Gastrocnemius medialis (tissue), 4 donors: Measurements from ENCODE around the gene DPYD. TPM values are rescaled to one million over a fixed set of nuclear protein-coding genes. Genes with fewer than 3 reads are reported as not detected.

ENCODE experiments used
- ATAC-seq, 2 donors: fragments of 150-250 bp; one replicate each; pipeline ENCODE4 v1.9.1; 2016
- DNase-seq, 2 donors: peaks; one replicate each; pipeline ENCODE4 v3.0.0-alpha.2; 2019
- H3K27ac ChIP-seq, 4 donors: fragments of 200-600 bp; sonication (generic); 1 replicate in 1 of 4; 2 replicates in 3 of 4; pipeline ENCODE4 v1.5.1; 2016 to 2018; ENCODE audit warnings: mild to moderate bottlenecking in 2 of 4, moderate library complexity in 1 of 4
- H3K27me3 ChIP-seq, 3 donors: fragments of 200-600 bp; sonication (generic) in 2 of 3; 1 replicate in 1 of 3; 2 replicates in 2 of 3; pipeline versions ENCODE4 v1.5.1 to v1.6.0; 2016 to 2019; ENCODE audit warnings: mild to moderate bottlenecking in 1 of 3, moderate library complexity in 1 of 3
- H3K36me3 ChIP-seq, 2 donors: fragments of 200-600 bp; sonication (generic) in 1 of 2; one replicate each; pipeline ENCODE4 v1.5.1; 2017 to 2018
- H3K4me1 ChIP-seq, 2 donors: fragments of 200-600 bp; sonication (generic) in 1 of 2; one replicate each; pipeline ENCODE4 v1.5.1; 2016 to 2017; ENCODE audit warnings: mild to moderate bottlenecking in 2 of 2
- H3K4me3 ChIP-seq, 4 donors: fragments of 200-600 bp; sonication (generic) in 3 of 4; 1 replicate in 1 of 4; 2 replicates in 3 of 4; pipeline ENCODE4 v1.5.1; 2016 to 2019; ENCODE audit warnings: mild to moderate bottlenecking in 2 of 4
- H3K9me3 ChIP-seq, 3 donors: fragments of 200-600 bp; sonication (generic) in 2 of 3; 1 replicate in 1 of 3; 2 replicates in 2 of 3; pipeline ENCODE4 v1.5.1; 2016 to 2019
- CTCF ChIP-seq, 5 experiments: fragments of 450-650 bp in 3 of 5; fragments of 200-600 bp in 2 of 5; sonication (generic) in 2 of 5; IDR thresholded peaks in 4 of 5; conservative IDR thresholded peaks in 1 of 5; 1 replicate in 4 of 5; 2 replicates in 1 of 5; pipeline ENCODE4 v1.5.1; 2016 to 2019; ENCODE audit warnings: antibody characterized with exemption in 5 of 5, mild to moderate bottlenecking in 3 of 5, moderate library complexity in 3 of 5
- POLR2A ChIP-seq, 2 donors: fragments of 450-650 bp; IDR thresholded peaks; one replicate each; pipeline ENCODE4 v1.6.1; 2017; ENCODE audit warnings: antibody characterized with exemption in 2 of 2, mild to moderate bottlenecking in 2 of 2, moderate library complexity in 2 of 2
- in situ Hi-C, 4 donors: fragments of 200-750 bp; cut with MboI; loops; one replicate each; pipeline versions ENCODE4 v1.15.0 to v1.8.0; 2017; ENCODE audit warnings: low sequenced_read_pairs in 4 of 4
- intact Hi-C: fragments of 100-400 bp; cut with DNase I; formaldehyde crosslinking; loops from one replicate; pipeline ENCODE4 v1.15.1; 2023; ENCODE audit warnings: low total_unique reads
- total RNA-seq, 4 donors: library from RNA; depleted of rRNA; stranded (reverse); fragments of >200 nt; gene quantifications; one replicate each; pipeline versions ENCODE4 v1.1.0 to v1.2.3, GENCODE V29; 2016

The DPYD gene
- total RNA-seq, 4 donors from 2014 or later: 4.6 to 13.9 (median 9.1) TPM

GRCh38 chr1:97540346-97540888, 380.4 kb downstream of the DPYD start:
- Histone ChIP-seq H3K27ac (no peak overlapping the region), H3K27me3 (no peaks in the 10 kb centered on the region), H3K9me3 (no peaks in the 10 kb centered on the region), H3K4me3 (no peak overlapping the region), H3K4me1 (no peaks in the 10 kb centered on the region), H3K36me3 (no peaks in the 10 kb centered on the region)
- in situ Hi-C loops (no loop called here), intact Hi-C loops (no loop called here)
- ATAC-seq (no peak), DNase-seq (no peak)
- TF ChIP-seq POLR2A (IDR thresholded peaks at IDR 0.05) (no peak), CTCF (IDR thresholded peaks at IDR 0.05 in 4 of 5, conservative IDR thresholded peaks at IDR 0.05 in 1 of 5) (no peak)

GRCh38 chr1:97538113-97538512, 382.7 kb downstream of the DPYD start:
- H3K4me1 ChIP-seq: no peaks in the 10 kb centered on the region
- TF ChIP-seq CTCF (IDR thresholded peaks at IDR 0.05 in 4 of 5, conservative IDR thresholded peaks at IDR 0.05 in 1 of 5) (no peak), POLR2A (IDR thresholded peaks at IDR 0.05) (no peak)
- in situ Hi-C loops (no loop called here), intact Hi-C loops (no loop called here)
- ATAC-seq (no peak), DNase-seq (no peak)
- H3K27ac ChIP-seq: no peak overlapping the region
- no peak overlapping the region for H3K4me3 ChIP-seq
- no peaks in the 10 kb centered on the region for H3K27me3 ChIP-seq
- no peaks in the 10 kb centered on the region for H3K36me3 ChIP-seq
- H3K9me3 ChIP-seq: no peaks in the 10 kb centered on the region

DNA sequence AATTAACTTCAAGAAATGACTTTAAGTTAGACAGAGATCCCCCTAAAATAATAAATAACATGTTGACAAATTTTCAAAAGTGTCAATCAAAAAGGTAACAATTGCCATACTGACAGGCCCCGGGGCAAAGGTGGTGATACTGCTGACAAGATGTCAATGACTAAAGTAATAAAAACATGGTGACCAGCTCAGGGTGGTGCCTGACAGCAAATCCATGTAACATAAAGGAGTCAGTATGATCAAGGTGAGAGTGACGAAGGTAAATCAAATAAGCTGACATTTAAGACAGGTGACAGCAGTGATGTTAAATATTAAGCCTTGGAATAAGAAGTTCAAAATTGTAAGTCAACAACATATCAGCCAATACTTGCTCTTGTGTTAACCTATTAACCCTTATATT, 387.5 kb downstream of the DPYD start:
- TF ChIP-seq CTCF (IDR thresholded peaks at IDR 0.05 in 4 of 5, conservative IDR thresholded peaks at IDR 0.05 in 1 of 5) (no peak), POLR2A (IDR thresholded peaks at IDR 0.05) (no peak)
- no peak for DNase-seq

DNA sequence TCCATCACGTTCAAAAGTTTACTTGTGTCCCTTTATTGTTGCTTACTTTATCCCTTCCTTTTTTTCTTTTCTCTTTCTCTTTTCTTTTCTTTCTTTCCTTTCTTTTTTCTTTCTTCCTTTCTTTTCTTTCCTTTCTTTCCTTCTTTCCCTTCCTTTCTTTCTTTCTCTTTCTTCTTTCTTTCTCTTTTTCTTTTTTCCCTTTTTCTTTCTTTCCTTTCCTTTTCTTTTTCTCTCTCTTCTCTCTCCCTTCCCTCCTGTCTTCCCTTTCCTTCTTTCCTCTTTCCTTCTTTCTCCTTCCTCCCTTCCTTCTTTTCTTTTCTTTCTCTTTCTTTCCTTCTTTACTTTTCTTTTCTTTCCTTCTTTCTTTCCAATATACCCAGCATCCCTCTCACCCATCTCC, 391.2 kb downstream of the DPYD start:
- no peaks in the 10 kb centered on the region for H3K36me3 ChIP-seq
- TF ChIP-seq CTCF (IDR thresholded peaks at IDR 0.05 in 4 of 5, conservative IDR thresholded peaks at IDR 0.05 in 1 of 5) (no peak), POLR2A (IDR thresholded peaks at IDR 0.05) (no peak)
- no peak overlapping the region for H3K4me3 ChIP-seq
- no peaks in the 10 kb centered on the region for H3K27me3 ChIP-seq
- H3K27ac ChIP-seq: no peak overlapping the region
- in situ Hi-C loops (no loop called here), intact Hi-C loops (no loop called here)
- DNase-seq (no peak), ATAC-seq (no peak)
- no peaks in the 10 kb centered on the region for H3K4me1 ChIP-seq
- H3K9me3 ChIP-seq: no peaks in the 10 kb centered on the region

More for the DNA sequence above, 387.5 kb downstream of the DPYD start:
- ATAC-seq: no peak
- Histone ChIP-seq H3K9me3 (no peaks in the 10 kb centered on the region), H3K36me3 (no peaks in the 10 kb centered on the region), H3K4me3 (no peak overlapping the region), H3K27ac (no peak overlapping the region), H3K27me3 (no peaks in the 10 kb centered on the region), H3K4me1 (no peaks in the 10 kb centered on the region)
- in situ Hi-C loops (no loop called here), intact Hi-C loops (no loop called here)

GRCh38 chr1:97524211-97524610, 396.6 kb downstream of the DPYD start:
- Histone ChIP-seq H3K27ac (no peak overlapping the region), H3K9me3 (no peaks in the 10 kb centered on the region), H3K36me3 (no peaks in the 10 kb centered on the region), H3K4me1 (no peaks in the 10 kb centered on the region), H3K27me3 (no peaks in the 10 kb centered on the region), H3K4me3 (no peak overlapping the region)
- intact Hi-C loops (no loop called here), in situ Hi-C loops (no loop called here)
- ATAC-seq: no peak
- TF ChIP-seq POLR2A (IDR thresholded peaks at IDR 0.05): no peak
- no peak for TF ChIP-seq CTCF (IDR thresholded peaks at IDR 0.05 in 4 of 5, conservative IDR thresholded peaks at IDR 0.05 in 1 of 5)
- no peak for DNase-seq
